ENCODE measurements around the gene MTR. TPM values are rescaled to one million over a fixed set of nuclear protein-coding genes. Genes with fewer than 3 reads are reported as not detected.

The MTR gene
- total RNA-seq, 2 experiments from 2014 or later, result 22.3 to 63.8 TPM

- ChIA-PET POLR2A (interaction anchor here (0.6 to 0.7 kb wide), 2 partner anchors 43 to 1469 kb away, joined by 3 read pairs; no protein-coding TSS in a partner anchor), CTCF (ENCODE audit: unreplicated experiment) (no interaction called here)
- intact Hi-C loops (cut with micrococcal nuclease; ENCODE audit: unreplicated experiment), result no loop called here
- H3K4me2 ChIP-seq (ENCODE audit: low read length), result no peak overlapping the region
- H3K4me3 ChIP-seq (ENCODE audit: low read depth, low read length, poor library complexity, severe bottlenecking), result no peak overlapping the region
- H3K9me2 ChIP-seq (ENCODE audit: insufficient read depth, low read length), result no peaks in the 10 kb centered on the region
- no peaks in the 10 kb centered on the region for H3K9me3 ChIP-seq (ENCODE audit: low read length)
- no TSS peak for BruUV-seq (replicated peaks)
- TF ChIP-seq EZH2phosphoT487 (IDR thresholded peaks at IDR 0.05; ENCODE audit: borderline replicate concordance, low read depth, low read length), result no peak
- no peak for TF ChIP-seq CTCF (conservative IDR thresholded peaks at IDR 0.05; ENCODE audit: low read length)
- H3K27ac ChIP-seq (ENCODE audit: low read depth, low read length, poor library complexity, severe bottlenecking), result no peak overlapping the region
- no peak for DNase-seq (ENCODE audit: low spot score)
- no peaks in the 10 kb centered on the region for H4K20me1 ChIP-seq (ENCODE audit: insufficient read depth, low read length)
- H3K36me3 ChIP-seq (ENCODE audit: insufficient read depth, low read length), result peaks cover 98% of the 10 kb centered on the region
- no peak overlapping the region for H2AFZ ChIP-seq (ENCODE audit: low read length)
- H3K4me1 ChIP-seq (ENCODE audit: insufficient read depth, low read length, poor library complexity, severe bottlenecking), result no peaks in the 10 kb centered on the region
- no peaks in the 10 kb centered on the region for H3K79me2 ChIP-seq (ENCODE audit: insufficient read depth, low read depth, low read length)
Observed at GRCh38 chr1:236809148-236809547, 14.1 kb downstream of the MTR start.

GRCh38 chr1:236810018-236810417, 14.9 kb downstream of the MTR start:
- DNase-seq (ENCODE audit: low spot score), result no peak
- Histone ChIP-seq H3K27ac (ENCODE audit: low read depth, low read length, poor library complexity, severe bottlenecking) (no peak overlapping the region), H4K20me1 (ENCODE audit: insufficient read depth, low read length) (no peaks in the 10 kb centered on the region), H3K4me2 (ENCODE audit: low read length) (no peak overlapping the region), H3K4me1 (ENCODE audit: insufficient read depth, low read length, poor library complexity, severe bottlenecking) (no peaks in the 10 kb centered on the region), H3K79me2 (ENCODE audit: insufficient read depth, low read depth, low read length) (no peaks in the 10 kb centered on the region), H2AFZ (ENCODE audit: low read length) (no peak overlapping the region), H3K36me3 (ENCODE audit: insufficient read depth, low read length) (peaks cover 98% of the 10 kb centered on the region), H3K9me2 (ENCODE audit: insufficient read depth, low read length) (no peaks in the 10 kb centered on the region), H3K4me3 (ENCODE audit: low read depth, low read length, poor library complexity, severe bottlenecking) (no peak overlapping the region), H3K9me3 (ENCODE audit: low read length) (no peaks in the 10 kb centered on the region)
- ChIA-PET CTCF (ENCODE audit: unreplicated experiment) (no interaction called here), POLR2A (interaction anchor here (0.7 to 4.0 kb wide), 3 partner anchors 15 to 1470 kb away, joined by 3 to 20 read pairs (median 5); partner anchors contain the start of gene MTR)
- TF ChIP-seq CTCF (conservative IDR thresholded peaks at IDR 0.05; ENCODE audit: low read length) (no peak), EZH2phosphoT487 (IDR thresholded peaks at IDR 0.05; ENCODE audit: borderline replicate concordance, low read depth, low read length) (no peak)
- no TSS peak for BruUV-seq (replicated peaks)
- intact Hi-C loops (cut with micrococcal nuclease; ENCODE audit: unreplicated experiment), result no loop called here

GRCh38 chr1:236812334-236813030, 17.4 kb downstream of the MTR start:
- Histone ChIP-seq H3K36me3 (ENCODE audit: insufficient read depth, low read length) (peaks cover 99% of the 10 kb centered on the region), H3K9me3 (ENCODE audit: low read length) (no peaks in the 10 kb centered on the region), H4K20me1 (ENCODE audit: insufficient read depth, low read length) (no peaks in the 10 kb centered on the region), H3K4me2 (ENCODE audit: low read length) (no peak overlapping the region), H3K4me3 (ENCODE audit: low read depth, low read length, poor library complexity, severe bottlenecking) (no peak overlapping the region), H3K9me2 (ENCODE audit: insufficient read depth, low read length) (no peaks in the 10 kb centered on the region), H2AFZ (ENCODE audit: low read length) (no peak overlapping the region), H3K27ac (ENCODE audit: low read depth, low read length, poor library complexity, severe bottlenecking) (no peak overlapping the region), H3K4me1 (ENCODE audit: insufficient read depth, low read length, poor library complexity, severe bottlenecking) (no peaks in the 10 kb centered on the region), H3K79me2 (ENCODE audit: insufficient read depth, low read depth, low read length) (no peaks in the 10 kb centered on the region)
- CTCF ChIA-PET (ENCODE audit: unreplicated experiment), result no interaction called here
- DNase-seq (ENCODE audit: low spot score), result no peak
- no TSS peak for BruUV-seq (replicated peaks)
- TF ChIP-seq EZH2phosphoT487 (IDR thresholded peaks at IDR 0.05; ENCODE audit: borderline replicate concordance, low read depth, low read length) (no peak), CTCF (conservative IDR thresholded peaks at IDR 0.05; ENCODE audit: low read length) (no peak)
- POLR2A ChIA-PET, result interaction anchor here (0.7 to 4.0 kb wide), 4 partner anchors 10 to 75 kb away, joined by 3 to 20 read pairs (median 4); partner anchors contain the start of gene MTR
- intact Hi-C loops (cut with micrococcal nuclease; ENCODE audit: unreplicated experiment), result no loop called here

All from OCI-LY7 (cell line).